Parathyroid adenoma (tissue), 2 donors: ENCODE data around the gene DCLK2.

Experiments
- H2AFZ ChIP-seq: fragments of 300-600 bp; sonication (generic); one replicate; pipeline ENCODE4 v1.7.0; 2017; ENCODE audit warnings: antibody characterized with exemption, mild to moderate bottlenecking
- H3K27ac ChIP-seq: fragments of 300-600 bp; sonication (generic); one replicate; pipeline ENCODE4 v1.7.0; 2017
- H3K27me3 ChIP-seq: fragments of 300-600 bp; sonication (generic); one replicate; pipeline ENCODE4 v1.7.0; 2017; ENCODE audit warnings: low read length; ENCODE audit not compliant: control insufficient read depth, insufficient read depth
- H3K36me3 ChIP-seq: fragments of 300-600 bp; sonication (generic); one replicate; pipeline ENCODE4 v1.7.0; 2017; ENCODE audit warnings: low read length; ENCODE audit not compliant: control insufficient read depth, insufficient read depth
- H3K4me1 ChIP-seq: fragments of 300-600 bp; sonication (generic); one replicate; pipeline ENCODE4 v1.7.0; 2017; ENCODE audit warnings: control low read depth
- H3K4me2 ChIP-seq: fragments of 300-600 bp; sonication (generic); one replicate; pipeline ENCODE4 v1.7.0; 2017; ENCODE audit warnings: low read length
- H3K4me3 ChIP-seq: fragments of 300-600 bp; sonication (generic); one replicate; pipeline ENCODE4 v1.7.0; 2017; ENCODE audit warnings: low read depth, low read length
- H3K79me2 ChIP-seq: fragments of 300-600 bp; sonication (generic); one replicate; pipeline ENCODE4 v1.7.0; 2017; ENCODE audit warnings: control low read depth
- H3K9ac ChIP-seq: fragments of 300-600 bp; sonication (generic); one replicate; pipeline ENCODE4 v1.7.0; 2017; ENCODE audit warnings: mild to moderate bottlenecking
- H3K9me3 ChIP-seq: fragments of 300-600 bp; sonication (generic); one replicate; pipeline ENCODE4 v1.7.0; 2017; ENCODE audit warnings: low read length; ENCODE audit not compliant: control insufficient read depth
- TF ChIP-seq, protein P1 (sequence below): fragments of 300-600 bp; sonication (generic); IDR thresholded peaks from one replicate; pipeline ENCODE4 v1.7.0; 2017; ENCODE audit warnings: antibody characterized with exemption, mild to moderate bottlenecking
- donor health status: primary hyperparathyroidism.

Gene DCLK2

DNA sequence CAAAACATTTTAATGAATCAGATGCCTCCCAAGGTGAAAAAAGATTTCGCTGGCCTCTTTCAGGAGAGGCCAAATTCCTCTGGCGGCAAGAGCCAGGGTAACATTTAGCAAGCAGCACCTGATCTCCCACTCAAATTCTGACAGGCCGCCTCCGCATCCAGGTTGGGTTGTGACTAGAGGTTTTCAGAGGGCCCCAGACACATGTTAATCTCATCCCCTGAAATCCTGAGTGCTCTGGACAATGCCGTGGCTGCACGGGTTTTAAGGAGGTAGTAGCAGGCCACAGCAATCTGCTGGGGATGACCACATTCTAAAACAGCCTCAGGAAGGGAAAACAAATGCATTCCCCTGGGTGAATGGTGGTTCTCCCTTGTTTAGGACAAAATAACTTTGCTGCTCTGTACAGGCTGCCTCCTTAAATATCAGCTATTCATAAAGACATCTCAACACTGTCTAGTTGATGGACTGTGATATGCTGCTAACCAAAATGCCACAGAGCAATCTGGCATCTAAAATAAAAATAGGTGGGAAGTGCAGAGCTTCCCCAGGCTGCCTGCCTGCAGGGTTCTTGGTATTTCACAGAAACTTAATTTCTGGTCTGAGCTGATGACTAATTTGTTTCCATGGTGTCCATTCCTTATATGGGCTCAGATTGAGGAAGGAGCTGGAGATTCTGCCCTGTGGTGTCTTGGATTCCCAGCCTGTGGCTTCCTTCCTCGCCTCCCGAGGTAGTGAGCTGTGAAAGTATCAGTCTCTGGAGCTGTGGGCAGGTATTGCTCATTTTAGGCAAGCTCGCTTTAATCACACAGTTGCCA, 202.0 kb downstream of the DCLK2 start:
- no peaks in the 10 kb centered on the region for H3K27me3 ChIP-seq
- H3K4me1 ChIP-seq = no peaks in the 10 kb centered on the region
- no peaks in the 10 kb centered on the region for H3K79me2 ChIP-seq
- H3K36me3 ChIP-seq = no peaks in the 10 kb centered on the region
- H3K4me2 ChIP-seq = no peak overlapping the region
- H3K9me3 ChIP-seq = no peaks in the 10 kb centered on the region
- TF ChIP-seq, protein P1, sequence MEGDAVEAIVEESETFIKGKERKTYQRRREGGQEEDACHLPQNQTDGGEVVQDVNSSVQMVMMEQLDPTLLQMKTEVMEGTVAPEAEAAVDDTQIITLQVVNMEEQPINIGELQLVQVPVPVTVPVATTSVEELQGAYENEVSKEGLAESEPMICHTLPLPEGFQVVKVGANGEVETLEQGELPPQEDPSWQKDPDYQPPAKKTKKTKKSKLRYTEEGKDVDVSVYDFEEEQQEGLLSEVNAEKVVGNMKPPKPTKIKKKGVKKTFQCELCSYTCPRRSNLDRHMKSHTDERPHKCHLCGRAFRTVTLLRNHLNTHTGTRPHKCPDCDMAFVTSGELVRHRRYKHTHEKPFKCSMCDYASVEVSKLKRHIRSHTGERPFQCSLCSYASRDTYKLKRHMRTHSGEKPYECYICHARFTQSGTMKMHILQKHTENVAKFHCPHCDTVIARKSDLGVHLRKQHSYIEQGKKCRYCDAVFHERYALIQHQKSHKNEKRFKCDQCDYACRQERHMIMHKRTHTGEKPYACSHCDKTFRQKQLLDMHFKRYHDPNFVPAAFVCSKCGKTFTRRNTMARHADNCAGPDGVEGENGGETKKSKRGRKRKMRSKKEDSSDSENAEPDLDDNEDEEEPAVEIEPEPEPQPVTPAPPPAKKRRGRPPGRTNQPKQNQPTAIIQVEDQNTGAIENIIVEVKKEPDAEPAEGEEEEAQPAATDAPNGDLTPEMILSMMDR = no peak
- no peak overlapping the region for H3K9ac ChIP-seq
- H3K4me3 ChIP-seq = no peak overlapping the region
- no peak overlapping the region for H3K27ac ChIP-seq
- H2AFZ ChIP-seq = no peak overlapping the region

DNA sequence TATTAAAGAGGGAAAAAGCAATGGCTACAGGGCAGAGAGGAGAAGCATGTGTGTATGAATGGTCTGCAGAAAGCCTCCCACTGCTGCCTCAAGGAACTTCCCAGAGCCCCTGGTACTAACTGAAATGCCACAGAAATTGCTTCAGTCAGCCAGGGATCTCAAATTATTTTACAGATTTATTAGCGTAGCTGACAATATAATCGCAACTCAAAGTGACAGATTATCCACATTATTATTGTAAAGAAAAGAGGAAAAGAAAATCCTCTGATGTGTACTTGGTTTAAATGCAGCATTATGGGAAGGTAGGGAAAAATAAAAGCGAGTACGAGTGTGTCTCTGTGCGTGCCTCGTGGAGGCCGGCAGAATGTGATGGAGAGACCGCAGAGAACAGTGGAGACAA, 202.7 kb downstream of the DCLK2 start:
- TF ChIP-seq, protein P1 = no peak
- no peak overlapping the region for H3K27ac ChIP-seq

DNA sequence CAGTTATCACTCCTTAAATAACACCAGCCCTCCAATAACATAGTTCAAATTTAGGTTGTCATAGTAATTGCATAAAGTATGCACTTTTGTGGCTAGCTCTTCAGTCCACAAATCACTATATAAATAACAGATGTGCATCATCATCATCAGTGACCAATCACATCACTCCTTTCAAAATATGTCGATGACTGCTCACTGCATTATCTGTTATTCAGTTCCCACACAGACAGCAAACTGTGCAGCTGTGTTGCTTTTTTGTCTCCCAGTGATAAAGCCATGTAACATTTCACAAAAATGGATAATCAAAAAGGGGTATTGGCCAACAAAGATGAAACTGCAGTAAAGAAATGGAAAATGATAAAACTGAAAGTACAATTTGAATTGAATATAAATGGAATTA, 205.4 kb downstream of the DCLK2 start:
- TF ChIP-seq, protein P1 = no peak
- no peaks in the 10 kb centered on the region for H3K4me1 ChIP-seq
- no peaks in the 10 kb centered on the region for H3K27me3 ChIP-seq
- H3K9me3 ChIP-seq = no peaks in the 10 kb centered on the region
- no peak overlapping the region for H3K4me2 ChIP-seq
- no peak overlapping the region for H3K27ac ChIP-seq
- no peaks in the 10 kb centered on the region for H3K36me3 ChIP-seq
- H2AFZ ChIP-seq = no peak overlapping the region
- no peaks in the 10 kb centered on the region for H3K79me2 ChIP-seq
- no peak overlapping the region for H3K4me3 ChIP-seq
- no peak overlapping the region for H3K9ac ChIP-seq

More for the DNA sequence above, 202.7 kb downstream of the DCLK2 start:
- H3K4me1 ChIP-seq = no peaks in the 10 kb centered on the region
- no peak overlapping the region for H3K4me3 ChIP-seq
- no peaks in the 10 kb centered on the region for H3K27me3 ChIP-seq
- H3K9me3 ChIP-seq = no peaks in the 10 kb centered on the region
- H2AFZ ChIP-seq = no peak overlapping the region
- H3K4me2 ChIP-seq = no peak overlapping the region
- H3K9ac ChIP-seq = no peak overlapping the region
- no peaks in the 10 kb centered on the region for H3K79me2 ChIP-seq
- no peaks in the 10 kb centered on the region for H3K36me3 ChIP-seq

DNA sequence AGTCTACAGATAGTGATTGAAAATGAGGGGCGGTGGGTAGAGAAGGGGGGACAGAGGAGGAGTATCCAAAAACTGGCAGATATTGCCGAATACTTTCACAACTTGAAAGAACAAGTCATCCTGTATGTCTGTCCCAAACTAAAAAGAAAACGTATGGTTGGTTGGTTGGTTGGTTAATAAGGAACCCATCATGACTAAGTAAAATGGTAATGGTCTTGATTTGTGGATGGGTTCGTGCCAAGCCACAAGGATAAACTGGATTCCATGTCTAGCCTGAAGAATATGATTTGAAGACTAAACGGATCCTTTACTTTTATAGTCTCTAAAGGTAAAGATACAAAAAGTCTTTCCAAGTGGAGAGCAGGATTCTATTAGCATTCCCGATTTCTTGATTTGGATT, 208.4 kb downstream of the DCLK2 start:
- no peaks in the 10 kb centered on the region for H3K27me3 ChIP-seq
- no peaks in the 10 kb centered on the region for H3K4me1 ChIP-seq
- no peak overlapping the region for H3K4me2 ChIP-seq
- H3K4me3 ChIP-seq = no peak overlapping the region
- H3K27ac ChIP-seq = no peak overlapping the region
- H3K9me3 ChIP-seq = no peaks in the 10 kb centered on the region
- no peak overlapping the region for H2AFZ ChIP-seq
- TF ChIP-seq, protein P1 = no peak
- H3K36me3 ChIP-seq = no peaks in the 10 kb centered on the region
- no peak overlapping the region for H3K9ac ChIP-seq
- no peaks in the 10 kb centered on the region for H3K79me2 ChIP-seq

DNA sequence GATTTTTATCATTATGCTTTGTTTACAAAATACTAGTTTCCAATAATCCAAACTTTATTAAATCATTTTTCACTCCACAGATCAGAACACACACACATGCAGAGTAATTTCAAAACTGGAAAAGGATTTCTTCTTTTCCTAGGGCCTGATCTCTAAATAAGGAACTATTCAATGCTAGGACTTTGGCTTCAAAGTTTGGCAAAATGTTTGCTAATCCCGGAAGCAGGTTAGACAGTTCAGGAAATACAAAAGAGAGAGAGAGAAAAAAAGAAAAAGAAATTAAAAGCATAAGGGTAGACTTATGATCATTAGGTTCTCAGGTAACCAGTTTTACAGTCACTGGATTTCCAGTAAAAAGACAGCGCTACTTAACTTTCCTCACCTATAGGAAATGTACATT, 211.0 kb downstream of the DCLK2 start:
- Histone ChIP-seq H3K4me3 (no peak overlapping the region), H3K4me1 (no peaks in the 10 kb centered on the region), H3K9ac (no peak overlapping the region), H2AFZ (no peak overlapping the region), H3K9me3 (no peaks in the 10 kb centered on the region), H3K27ac (no peak overlapping the region), H3K4me2 (no peak overlapping the region), H3K27me3 (no peaks in the 10 kb centered on the region), H3K79me2 (no peaks in the 10 kb centered on the region), H3K36me3 (no peaks in the 10 kb centered on the region)
- TF ChIP-seq, protein P1 = no peak
